ENCODE measurements around the gene RAG1. TPM values are rescaled to one million over a fixed set of nuclear protein-coding genes. Genes with fewer than 3 reads are reported as not detected.

The RAG1 gene
- total RNA-seq, 1 donor from 2014 or later, result 0.91 TPM

- Mint-ChIP-seq H3K27me3 (ENCODE audit: low read depth) (no peaks in the 10 kb centered on the region), H3K27ac (ENCODE audit: unreplicated experiment) (no peak overlapping the region), H3K36me3 (ENCODE audit: low read depth) (peaks cover 3% of the 10 kb centered on the region), H3K4me3 (no peak overlapping the region), H3K4me1 (no peaks in the 10 kb centered on the region), H3K9me3 (no peaks in the 10 kb centered on the region)
- no peak for TF ChIP-seq CTCF (conservative IDR thresholded peaks at IDR 0.05)
- no peak for DNase-seq (ENCODE audit: low read depth, low spot score)
Observed at GRCh38 chr11:36619502-36619901, 51.7 kb downstream of the RAG1 start.

- H3K27ac Mint-ChIP-seq (ENCODE audit: unreplicated experiment), result no peak overlapping the region
- H3K4me1 Mint-ChIP-seq, result no peaks in the 10 kb centered on the region
- no peaks in the 10 kb centered on the region for H3K27me3 Mint-ChIP-seq (ENCODE audit: low read depth)
Observed at GRCh38 chr11:36620246-36620645, 52.4 kb downstream of the RAG1 start.

GRCh38 chr11:36622431-36623136 is 54.8 kb downstream of the RAG1 start:
- no peaks in the 10 kb centered on the region for H3K36me3 Mint-ChIP-seq (ENCODE audit: low read depth)
- TF ChIP-seq CTCF (conservative IDR thresholded peaks at IDR 0.05), result peak; percentile 60
- H3K9me3 Mint-ChIP-seq, result no peaks in the 10 kb centered on the region
- H3K4me3 Mint-ChIP-seq, result no peak overlapping the region
- H3K27ac Mint-ChIP-seq (ENCODE audit: unreplicated experiment), result no peak overlapping the region
- no peaks in the 10 kb centered on the region for H3K4me1 Mint-ChIP-seq
- H3K27me3 Mint-ChIP-seq (ENCODE audit: low read depth), result no peaks in the 10 kb centered on the region
- no peak for DNase-seq (ENCODE audit: low read depth, low spot score)

More at GRCh38 chr11:36620246-36620645, 52.4 kb downstream of the RAG1 start:
- H3K36me3 Mint-ChIP-seq (ENCODE audit: low read depth), result peaks cover 3% of the 10 kb centered on the region
- no peak for DNase-seq (ENCODE audit: low read depth, low spot score)
- no peaks in the 10 kb centered on the region for H3K9me3 Mint-ChIP-seq
- TF ChIP-seq CTCF (conservative IDR thresholded peaks at IDR 0.05), result no peak
- H3K4me3 Mint-ChIP-seq, result no peak overlapping the region

- no peak for DNase-seq (ENCODE audit: low read depth, low spot score)
- Mint-ChIP-seq H3K9me3 (no peaks in the 10 kb centered on the region), H3K27me3 (ENCODE audit: low read depth) (no peaks in the 10 kb centered on the region), H3K4me3 (no peak overlapping the region), H3K27ac (ENCODE audit: unreplicated experiment) (no peak overlapping the region), H3K4me1 (no peaks in the 10 kb centered on the region), H3K36me3 (ENCODE audit: low read depth) (no peaks in the 10 kb centered on the region)
- TF ChIP-seq CTCF (conservative IDR thresholded peaks at IDR 0.05), result no peak
Observed at GRCh38 chr11:36623494-36623893, 55.7 kb downstream of the RAG1 start.

GRCh38 chr11:36627006-36627405 is 59.2 kb downstream of the RAG1 start:
- Mint-ChIP-seq H3K4me1 (peaks cover 12% of the 10 kb centered on the region), H3K9me3 (peaks cover 2% of the 10 kb centered on the region), H3K27ac (ENCODE audit: unreplicated experiment) (no peak overlapping the region), H3K4me3 (no peak overlapping the region), H3K36me3 (ENCODE audit: low read depth) (no peaks in the 10 kb centered on the region), H3K27me3 (ENCODE audit: low read depth) (no peaks in the 10 kb centered on the region)
- no peak for DNase-seq (ENCODE audit: low read depth, low spot score)
- TF ChIP-seq CTCF (conservative IDR thresholded peaks at IDR 0.05), result no peak
